HEK293T (cell line): Measurements from ENCODE around the gene RBM18.

Experiments
- CTCF ChIA-PET: fragments of 350-600 bp; formaldehyde crosslinking; extraction: SDS; loops from one replicate; lab custom pipeline; 2021; ENCODE audit warnings: antibody characterized with exemption, inconsistent platforms; lab: Yijun Ruan, JAX
- POLR2A ChIA-PET: fragments of 350-600 bp; formaldehyde crosslinking; extraction: SDS; loops from one replicate; lab custom pipeline; 2020; ENCODE audit warnings: antibody characterized with exemption, inconsistent platforms; lab: Yijun Ruan, JAX
- DNase-seq: peaks from one replicate; pipeline ENCODE4 v3.0.0; 2012; ENCODE audit warnings: mixed read lengths; ENCODE audit errors: extremely low spot score
- ARNT ChIP-seq: fragments of 450-650 bp; IDR thresholded peaks from 2 replicates; pipeline ENCODE4 v1.6.1; 2017; ENCODE audit warnings: mild to moderate bottlenecking
- BHLHE40 ChIP-seq: fragments of 450-650 bp; IDR thresholded peaks from 2 replicates; pipeline ENCODE4 v1.6.1; 2016; ENCODE audit warnings: mild to moderate bottlenecking, moderate library complexity, borderline replicate concordance
- CTBP1 ChIP-seq: fragments of 450-650 bp; IDR thresholded peaks from 2 replicates; pipeline ENCODE4 v1.6.1; 2016; ENCODE audit warnings: borderline replicate concordance
- ELF4 ChIP-seq: fragments of 450-650 bp; IDR thresholded peaks from 2 replicates; pipeline ENCODE4 v1.6.1; 2017; ENCODE audit warnings: antibody characterized with exemption
- FOXA1 ChIP-seq: fragments of 450-650 bp; IDR thresholded peaks from 2 replicates; pipeline ENCODE4 v1.6.1; 2016; ENCODE audit warnings: mild to moderate bottlenecking
- FOXK2 ChIP-seq: fragments of 450-650 bp; IDR thresholded peaks from 2 replicates; pipeline ENCODE4 v1.6.1; 2016; ENCODE audit warnings: mild to moderate bottlenecking
- FOXM1 ChIP-seq: fragments of 450-650 bp; IDR thresholded peaks from 2 replicates; pipeline ENCODE4 v1.6.1; 2017; ENCODE audit warnings: mild to moderate bottlenecking, borderline replicate concordance
- HDGF ChIP-seq: fragments of 450-650 bp; IDR thresholded peaks from 2 replicates; pipeline ENCODE4 v1.6.1; 2017; ENCODE audit warnings: antibody characterized with exemption, borderline replicate concordance
- L3MBTL2 ChIP-seq: fragments of 450-650 bp; conservative IDR thresholded peaks from 2 replicates; pipeline ENCODE4 v1.6.1; 2016; ENCODE audit warnings: mild to moderate bottlenecking
- LEF1 ChIP-seq: fragments of 450-650 bp; IDR thresholded peaks from 2 replicates; pipeline ENCODE4 v1.6.1; 2017; ENCODE audit warnings: mild to moderate bottlenecking, borderline replicate concordance
- NFRKB ChIP-seq: fragments of 450-650 bp; IDR thresholded peaks from 2 replicates; pipeline ENCODE4 v1.6.1; 2016; ENCODE audit warnings: mild to moderate bottlenecking, moderate library complexity
- SP1 ChIP-seq: fragments of 450-650 bp; IDR thresholded peaks from 2 replicates; pipeline ENCODE4 v1.6.1; 2017
- SUZ12 ChIP-seq: fragments of 450-650 bp; IDR thresholded peaks from 2 replicates; pipeline ENCODE4 v1.6.1; 2016; ENCODE audit warnings: mild to moderate bottlenecking
- TARDBP ChIP-seq: fragments of 450-650 bp; IDR thresholded peaks from 2 replicates; pipeline ENCODE4 v1.6.1; 2016
- ZNF384 ChIP-seq: fragments of 450-650 bp; IDR thresholded peaks from 2 replicates; pipeline ENCODE4 v1.6.1; 2016
- TF ChIP-seq, protein P1 (sequence below): fragments of 450-650 bp; IDR thresholded peaks from 2 replicates; pipeline ENCODE4 v1.6.1; 2016

RBM18 gene

DNA sequence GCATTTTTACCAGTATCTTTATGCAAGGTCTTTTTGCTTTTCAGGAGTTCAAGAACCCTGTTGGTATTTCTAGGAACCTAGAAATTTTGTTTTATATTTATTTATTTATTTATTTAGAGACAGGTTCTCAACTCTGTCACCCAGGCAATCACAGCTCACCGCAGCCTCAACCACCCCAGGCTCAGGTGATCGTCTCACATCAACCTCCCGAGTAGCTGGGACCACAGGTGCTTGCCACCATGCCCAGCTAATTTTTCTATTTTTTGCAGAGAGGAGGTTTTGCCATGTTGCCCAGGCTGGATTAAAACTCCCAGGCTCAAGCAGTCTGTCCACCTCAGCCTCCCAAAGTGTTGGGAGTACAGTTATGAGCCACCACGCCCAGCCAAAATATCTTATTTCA lies 68.8 kb downstream of the RBM18 start:
- ChIA-PET POLR2A (no interaction called here), CTCF (no interaction called here)
- TF ChIP-seq HDGF (no peak), LEF1 (no peak), ELF4 (no peak), FOXM1 (no peak), SUZ12 (no peak), FOXK2 (no peak), CTBP1 (no peak), FOXA1 (no peak), ARNT (no peak), NFRKB (no peak), TARDBP (no peak)
- TF ChIP-seq, protein P1, sequence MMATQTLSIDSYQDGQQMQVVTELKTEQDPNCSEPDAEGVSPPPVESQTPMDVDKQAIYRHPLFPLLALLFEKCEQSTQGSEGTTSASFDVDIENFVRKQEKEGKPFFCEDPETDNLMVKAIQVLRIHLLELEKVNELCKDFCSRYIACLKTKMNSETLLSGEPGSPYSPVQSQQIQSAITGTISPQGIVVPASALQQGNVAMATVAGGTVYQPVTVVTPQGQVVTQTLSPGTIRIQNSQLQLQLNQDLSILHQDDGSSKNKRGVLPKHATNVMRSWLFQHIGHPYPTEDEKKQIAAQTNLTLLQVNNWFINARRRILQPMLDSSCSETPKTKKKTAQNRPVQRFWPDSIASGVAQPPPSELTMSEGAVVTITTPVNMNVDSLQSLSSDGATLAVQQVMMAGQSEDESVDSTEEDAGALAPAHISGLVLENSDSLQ: no peak

DNA sequence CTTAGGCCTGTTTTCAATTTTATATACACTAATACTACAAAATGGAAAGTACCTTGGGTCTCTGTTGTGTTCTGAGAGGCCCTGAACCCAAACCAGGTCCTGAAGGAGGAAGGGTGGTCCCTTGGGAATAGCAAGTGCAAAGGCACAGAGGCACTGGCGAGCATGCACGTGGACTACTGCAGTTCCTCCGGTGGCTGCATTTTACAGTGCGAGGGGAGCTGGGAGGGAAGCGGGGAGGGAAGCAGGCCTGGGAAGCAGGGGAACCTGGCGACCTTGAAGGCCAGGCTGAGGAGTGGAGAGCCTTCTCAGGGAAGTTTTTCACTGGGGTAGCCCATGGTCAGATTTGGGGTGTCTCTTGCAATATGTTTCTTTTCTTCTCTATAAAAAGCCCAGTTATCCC lies 71.0 kb downstream of the RBM18 start:
- no peak for DNase-seq
- CTCF ChIA-PET: no interaction called here
- TF ChIP-seq FOXA1 (no peak), L3MBTL2 (no peak), FOXM1 (no peak), SP1 (no peak), HDGF (no peak), CTBP1 (no peak), NFRKB (no peak), ARNT (no peak)
- POLR2A ChIA-PET: no interaction called here

More for the DNA sequence above, 68.8 kb downstream of the RBM18 start:
- no peak for DNase-seq

DNA sequence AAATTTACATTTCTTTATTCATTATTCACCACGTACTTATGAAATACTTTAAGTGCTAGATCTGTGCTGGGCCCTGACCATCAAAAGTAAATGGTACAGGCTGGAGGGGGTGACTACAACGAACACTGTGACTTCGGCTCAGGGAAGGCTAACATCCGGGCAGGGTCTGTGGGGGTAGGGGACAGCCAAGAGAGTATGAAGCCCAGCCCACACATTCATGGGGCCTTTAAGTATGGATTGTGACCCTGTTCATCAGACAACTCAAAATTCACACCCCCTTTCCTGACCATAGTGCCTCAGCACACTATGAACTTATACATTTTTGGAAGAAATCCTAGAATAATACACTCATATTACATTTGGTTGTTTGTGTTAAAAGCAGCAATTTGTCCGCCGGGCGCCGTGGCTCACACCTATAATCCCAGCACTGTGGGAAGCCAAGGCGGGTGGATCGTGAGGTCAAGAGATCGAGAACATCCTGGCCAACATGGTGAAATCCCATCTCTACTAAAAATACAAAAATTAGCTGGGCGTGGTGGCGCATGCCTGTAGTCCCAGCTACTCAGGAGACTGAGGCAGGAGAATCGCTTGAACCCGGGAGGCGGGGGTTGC lies 71.6 kb downstream of the RBM18 start:
- CTCF ChIA-PET: no interaction called here
- POLR2A ChIA-PET: no interaction called here
- no peak for DNase-seq

DNA sequence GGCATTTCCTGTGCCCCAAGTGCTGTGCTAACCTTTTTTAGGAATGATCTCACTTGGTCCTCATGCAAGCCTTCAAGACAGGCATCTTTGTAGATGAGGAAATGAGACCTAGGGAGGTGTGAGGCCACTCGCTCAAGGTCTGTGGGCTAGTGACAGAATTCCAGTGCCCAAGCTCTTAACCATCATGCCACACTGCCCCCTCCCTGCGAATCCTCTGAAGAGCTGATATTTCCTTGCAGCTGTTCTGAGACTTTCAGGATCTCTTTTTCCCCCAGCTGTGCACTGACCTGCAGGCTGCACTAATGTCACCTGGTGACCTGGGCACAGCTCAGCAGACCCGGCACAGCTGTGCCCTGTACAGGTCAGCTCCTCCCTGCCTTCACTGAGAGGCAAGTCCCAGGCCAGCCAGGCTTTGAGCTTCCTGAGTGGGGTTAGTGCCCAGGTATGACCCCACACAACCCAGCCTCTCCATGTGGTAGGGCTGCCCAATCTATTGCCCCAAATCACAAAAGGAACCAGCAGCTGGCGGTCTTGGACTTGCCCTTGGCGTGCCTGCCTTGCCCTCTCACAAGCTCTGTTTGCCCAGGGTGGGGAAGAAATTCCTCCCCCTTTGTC lies 72.3 kb downstream of the RBM18 start:
- CTCF ChIA-PET: no interaction called here
- POLR2A ChIA-PET: interaction anchor here (1.0 kb wide), 1 partner anchor 57 kb away, joined by 3 read pairs; no protein-coding TSS in a partner anchor
- TF ChIP-seq LEF1: no peak
- TF ChIP-seq ELF4: no peak
- no peak for TF ChIP-seq TARDBP
- TF ChIP-seq ARNT: no peak
- no peak for TF ChIP-seq FOXK2
- TF ChIP-seq L3MBTL2: no peak
- no peak for TF ChIP-seq SP1
- TF ChIP-seq, protein P1: no peak
- no peak for TF ChIP-seq NFRKB
- no peak for TF ChIP-seq FOXM1
- no peak for TF ChIP-seq BHLHE40
- TF ChIP-seq CTBP1: no peak
- no peak for TF ChIP-seq HDGF
- no peak for TF ChIP-seq ZNF384
- TF ChIP-seq SUZ12: no peak
- no peak for TF ChIP-seq FOXA1
- no peak for DNase-seq

More for the DNA sequence above, 71.6 kb downstream of the RBM18 start:
- TF ChIP-seq BHLHE40: no peak
- no peak for TF ChIP-seq SUZ12
- TF ChIP-seq FOXM1: no peak

DNA sequence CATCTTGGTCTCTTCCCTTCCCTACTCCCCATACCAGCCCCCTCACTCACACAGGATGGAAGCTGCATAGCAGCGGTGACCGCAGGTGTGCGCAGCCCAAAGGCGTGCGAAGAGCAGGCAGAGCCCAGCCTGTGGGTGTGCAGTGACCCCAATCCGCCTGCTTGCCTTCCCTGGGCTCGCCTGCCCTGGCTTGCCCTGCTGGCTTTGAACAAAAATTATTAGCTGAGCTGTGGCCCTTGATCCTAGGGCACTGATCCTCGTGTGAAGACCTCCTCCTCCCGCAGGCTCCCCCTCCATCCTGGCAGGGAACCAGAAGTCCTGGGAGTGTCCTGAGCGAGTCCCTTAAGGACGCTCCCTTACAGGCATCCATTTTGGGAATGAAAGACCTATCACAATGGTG lies 73.1 kb downstream of the RBM18 start:
- CTCF ChIA-PET: no interaction called here

More for the DNA sequence above, 73.1 kb downstream of the RBM18 start:
- POLR2A ChIA-PET: interaction anchor here (1.0 kb wide), 1 partner anchor 56 kb away, joined by 3 read pairs; no protein-coding TSS in a partner anchor
- no peak for DNase-seq
- TF ChIP-seq ELF4 (no peak), HDGF (no peak), FOXA1 (no peak), SP1 (no peak), TARDBP (no peak), FOXM1 (no peak), ARNT (no peak), CTBP1 (no peak), BHLHE40 (no peak), SUZ12 (no peak), FOXK2 (no peak), ZNF384 (no peak), L3MBTL2 (no peak), NFRKB (no peak), LEF1 (no peak)
- TF ChIP-seq, protein P1: no peak
